Body of pancreas (tissue), 4 donors: ENCODE measurements around the gene ADPGK.

Source experiments
- CTCF ChIP-seq, 7 experiments: fragments of 450-650 bp in 4 of 7; fragments of 200-600 bp in 3 of 7; sonication (generic) in 3 of 7; IDR thresholded peaks; one replicate each; pipeline ENCODE4 v1.5.1; 2016 to 2019; ENCODE audit warnings: antibody characterized with exemption in 7 of 7
- POLR2A ChIP-seq, 3 donors: fragments of 450-650 bp; IDR thresholded peaks; one replicate each; pipeline ENCODE4 v1.6.1; 2016; ENCODE audit warnings: antibody characterized with exemption in 3 of 3, mild to moderate bottlenecking in 2 of 3

GRCh38 chr15:72827226-72827625 lies 43.7 kb upstream of the ADPGK start:
- TF ChIP-seq POLR2A (IDR thresholded peaks at IDR 0.05) = no peak
- TF ChIP-seq CTCF (IDR thresholded peaks at IDR 0.05) = no peak
